HepG2 (cell line): Measurements from ENCODE around the gene TAF13. TPM values are rescaled to one million over a fixed set of nuclear protein-coding genes. Genes with fewer than 3 reads are reported as not detected.

Source experiments
- ARID5B ChIP-seq: IDR thresholded peaks from 2 replicates; pipeline ENCODE4 v1.4.0; 2020; ENCODE audit warnings: mild to moderate bottlenecking, missing genetic modification reagents
- ARNT ChIP-seq: fragments of 450-650 bp; IDR thresholded peaks from 2 replicates; pipeline ENCODE4 v1.6.1; 2017
- NFKBIZ ChIP-seq: IDR thresholded peaks from 2 replicates; pipeline ENCODE4 v1.6.1; 2018; ENCODE audit warnings: missing genetic modification reagents, missing compliant biosample characterization
- ZBTB40 ChIP-seq, 2 experiments: fragments of 450-650 bp in 1 of 2; sonication (generic) in 1 of 2; formaldehyde crosslinking in 1 of 2; IDR thresholded peaks; 2 replicates each; pipeline versions ENCODE4 v1.6.1 to v1.8.0; 2016 to 2022; ENCODE audit warnings: antibody characterized with exemption in 1 of 2, mild to moderate bottlenecking in 1 of 2, missing genetic modification reagents in 1 of 2
- ZC3H4 ChIP-seq: sonication (generic); formaldehyde crosslinking; IDR thresholded peaks from 2 replicates; pipeline ENCODE4 v1.4.0; 2020; ENCODE audit warnings: missing genetic modification reagents, borderline replicate concordance
- ZFYVE20 ChIP-seq: sonication (generic); formaldehyde crosslinking; IDR thresholded peaks from 2 replicates; pipeline ENCODE4 v1.8.0; 2023; ENCODE audit warnings: low read depth, mild to moderate bottlenecking, moderate library complexity, missing genetic modification reagents, borderline replicate concordance
- ZNF597 ChIP-seq: sonication (generic); formaldehyde crosslinking; IDR thresholded peaks from 2 replicates; pipeline ENCODE4 v1.5.0; 2020; ENCODE audit warnings: missing genetic modification reagents
- ZNF788 ChIP-seq: sonication (generic); formaldehyde crosslinking; IDR thresholded peaks from 2 replicates; pipeline ENCODE4 v1.5.0; 2020; ENCODE audit warnings: mild to moderate bottlenecking, missing genetic modification reagents, borderline replicate concordance
- polyA plus RNA-seq, 8 experiments: library from polyadenylated mRNA; depleted of rRNA in 3 of 8; stranded (reverse) in 7 of 8; unstranded in 1 of 8; fragments of >200 nt; fragmentation: Illumina TruSeq in 4 of 8; extraction: Trizol in 4 of 8; gene quantifications; 2 replicates each; pipeline versions ENCODE4 v1.2.1 to v1.2.3, GENCODE V29; 2011 to 2016; ENCODE audit warnings: low read depth in 4 of 8, missing spikeins in 1 of 8, mixed read lengths in 1 of 8; ENCODE audit not compliant: insufficient read depth in 1 of 8
- total RNA-seq, 5 experiments: library from RNA; depleted of rRNA; stranded (reverse); fragments of >200 nt; fragmentation: Illumina TruSeq; extraction: Trizol; gene quantifications; 2 replicates each; pipeline ENCODE4 v1.2.3, GENCODE V29; 2016; ENCODE audit warnings: low read depth in 1 of 5
- TF ChIP-seq, protein P1 (sequence below): sonication (generic); formaldehyde crosslinking; IDR thresholded peaks from 2 replicates; pipeline ENCODE4 v1.5.0; 2020; ENCODE audit warnings: mild to moderate bottlenecking, missing genetic modification reagents

Gene TAF13
- total and polyA plus RNA-seq, 2 of the 13 experiments (the other 11 are each of a cell fraction or from before 2014, with no cell fraction given), result 11.5 to 36.3 TPM

DNA sequence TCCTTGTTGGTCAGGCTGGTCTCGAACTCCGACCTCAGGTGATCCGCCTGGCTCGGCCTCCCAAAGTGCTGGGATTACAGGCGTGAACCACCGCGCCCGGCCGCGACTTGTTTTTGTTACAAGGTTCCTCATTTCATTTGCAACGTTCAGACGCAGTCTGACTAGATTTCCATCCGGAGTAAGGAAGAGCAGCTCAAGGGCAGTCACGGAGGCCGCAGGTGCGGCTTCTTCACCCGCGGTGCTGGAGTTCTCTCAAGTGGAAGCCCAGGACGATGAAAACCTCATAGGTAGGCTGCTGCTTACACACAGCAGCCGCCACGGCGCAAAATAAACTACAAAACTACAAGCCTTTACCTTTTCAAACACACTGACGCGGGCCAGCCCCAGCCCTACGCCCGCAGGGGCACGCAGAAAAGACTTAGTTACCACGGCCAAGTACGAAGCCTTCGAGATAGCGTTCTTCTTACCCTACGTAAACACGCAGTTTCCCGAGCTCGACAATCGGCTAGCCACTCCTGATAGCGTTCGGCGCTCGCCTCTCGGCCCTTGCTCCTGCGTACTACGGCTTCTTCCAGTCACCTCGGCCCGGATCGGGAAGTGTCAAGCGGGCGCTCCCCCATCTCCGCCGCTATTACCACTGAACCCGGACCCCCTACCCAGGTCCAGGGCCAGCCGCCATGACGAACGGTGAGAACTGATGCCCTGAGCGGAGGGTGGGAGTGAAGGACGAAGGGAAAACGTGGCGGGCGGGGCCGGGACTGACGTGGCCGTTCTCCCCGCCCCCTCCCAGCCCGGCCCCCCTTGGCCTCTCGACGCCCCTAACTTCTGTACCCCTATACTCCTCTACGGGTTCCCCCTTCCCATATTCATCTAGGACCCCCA, 14.6 kb upstream of the TAF13 start, which contains the start of gene TMEM167B (continued):
- TF ChIP-seq ZFYVE20 (CRISPR knock-in tag) (no peak), ZNF788 (CRISPR knock-in tag) (peak; percentile 86; the same call in 1 of the 2 replicates), ZNF597 (no peak), ARNT (no peak), ZBTB40 (IDR thresholded peaks at IDR 0.05) (no peak), ZBTB40 (CRISPR knock-in tag; IDR thresholded peaks at IDR 0.05) (peak; percentile 73; the same call in 1 of the 2 replicates), ARID5B (CRISPR knock-in tag) (peak; percentile 61), NFKBIZ (CRISPR knock-in tag) (peak; percentile 82), ZC3H4 (CRISPR knock-in tag) (no peak)
- TF ChIP-seq, protein P1, sequence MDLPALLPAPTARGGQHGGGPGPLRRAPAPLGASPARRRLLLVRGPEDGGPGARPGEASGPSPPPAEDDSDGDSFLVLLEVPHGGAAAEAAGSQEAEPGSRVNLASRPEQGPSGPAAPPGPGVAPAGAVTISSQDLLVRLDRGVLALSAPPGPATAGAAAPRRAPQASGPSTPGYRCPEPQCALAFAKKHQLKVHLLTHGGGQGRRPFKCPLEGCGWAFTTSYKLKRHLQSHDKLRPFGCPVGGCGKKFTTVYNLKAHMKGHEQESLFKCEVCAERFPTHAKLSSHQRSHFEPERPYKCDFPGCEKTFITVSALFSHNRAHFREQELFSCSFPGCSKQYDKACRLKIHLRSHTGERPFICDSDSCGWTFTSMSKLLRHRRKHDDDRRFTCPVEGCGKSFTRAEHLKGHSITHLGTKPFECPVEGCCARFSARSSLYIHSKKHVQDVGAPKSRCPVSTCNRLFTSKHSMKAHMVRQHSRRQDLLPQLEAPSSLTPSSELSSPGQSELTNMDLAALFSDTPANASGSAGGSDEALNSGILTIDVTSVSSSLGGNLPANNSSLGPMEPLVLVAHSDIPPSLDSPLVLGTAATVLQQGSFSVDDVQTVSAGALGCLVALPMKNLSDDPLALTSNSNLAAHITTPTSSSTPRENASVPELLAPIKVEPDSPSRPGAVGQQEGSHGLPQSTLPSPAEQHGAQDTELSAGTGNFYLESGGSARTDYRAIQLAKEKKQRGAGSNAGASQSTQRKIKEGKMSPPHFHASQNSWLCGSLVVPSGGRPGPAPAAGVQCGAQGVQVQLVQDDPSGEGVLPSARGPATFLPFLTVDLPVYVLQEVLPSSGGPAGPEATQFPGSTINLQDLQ (CRISPR knock-in tag), result no peak
